ENCODE measurements around the gene TMEM158. TPM values are rescaled to one million over a fixed set of nuclear protein-coding genes. Genes with fewer than 3 reads are reported as not detected.

TMEM158 gene
- total and polyA plus RNA-seq, 4 donors: 0.07 to 3.7 (median 0.08) TPM; not detected in 1

DNA sequence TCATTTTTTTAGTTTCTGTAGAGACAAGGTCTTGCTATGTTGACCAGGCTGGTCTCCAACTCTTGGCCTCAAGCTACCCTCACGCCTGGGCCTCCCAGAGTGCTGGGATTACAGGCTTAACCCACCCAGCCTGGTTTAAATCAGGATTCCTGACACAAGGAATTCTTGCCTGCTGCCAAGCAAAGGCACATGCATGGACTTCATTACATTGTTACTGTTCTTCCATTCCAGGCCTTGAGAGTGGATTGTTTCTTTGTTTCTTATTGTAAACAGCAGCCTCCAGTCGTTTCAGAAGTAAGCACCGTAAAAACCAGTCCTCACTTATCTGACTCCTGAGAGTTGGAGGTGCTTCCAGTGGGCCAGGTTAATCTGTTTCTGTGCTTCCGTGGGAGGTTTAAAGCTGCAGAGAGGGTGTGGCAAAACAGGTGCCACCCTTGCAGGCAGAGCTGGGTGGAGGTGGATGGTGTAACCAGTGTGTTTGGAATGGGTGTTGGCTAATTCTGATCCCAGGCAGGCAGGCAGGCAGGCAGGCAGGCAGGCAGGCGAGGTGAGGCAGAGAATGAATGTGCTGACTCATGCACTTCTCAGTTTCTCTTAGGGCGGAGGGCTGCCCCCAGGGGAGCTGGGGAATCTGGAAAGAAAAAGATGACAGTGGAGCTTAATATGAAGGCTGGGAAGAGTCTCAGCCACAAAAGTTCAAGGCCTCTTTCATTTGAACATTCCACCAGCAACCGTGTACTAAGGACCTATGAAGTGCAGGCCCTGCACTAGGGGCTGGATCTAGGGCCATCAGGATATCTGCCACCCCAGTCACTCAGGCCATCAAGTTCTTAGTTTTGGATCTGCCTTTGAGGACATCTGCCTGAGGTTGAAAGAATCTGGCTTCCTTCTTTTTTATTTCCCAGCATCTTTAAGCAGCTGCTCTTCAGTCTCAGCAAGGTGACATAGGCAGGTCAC is 42.9 kb downstream of the TMEM158 start:
- 56% methylated on average over 7 of the region's 7 CpGs for WGBS
- Histone ChIP-seq H3K27me3 (ENCODE audit: control insufficient read depth in 4 of 4, insufficient read depth in 4 of 4, low read length in 3 of 4) (no peaks in the 10 kb centered on the region), H3K9ac (ENCODE audit: low read depth in 1 of 2, low read length in 2 of 2) (no peak overlapping the region), H3K9me3 (ENCODE audit: control insufficient read depth in 4 of 4, low read length in 3 of 4) (no peaks in the 10 kb centered on the region), H3K27ac (ENCODE audit: low read depth in 1 of 2, low read length in 2 of 2) (no peak overlapping the region), H3K36me3 (ENCODE audit: control insufficient read depth in 4 of 4, insufficient read depth in 3 of 4, low read depth in 1 of 4, low read length in 3 of 4) (no peaks in the 10 kb centered on the region), H3K4me1 (ENCODE audit: control insufficient read depth in 4 of 4, insufficient read depth in 4 of 4, low read length in 3 of 4) (no peaks in the 10 kb centered on the region), H3K4me3 (ENCODE audit: low read depth in 1 of 3, low read length in 3 of 3) (no peak overlapping the region)
- no peak for TF ChIP-seq FOXA1 (IDR thresholded peaks at IDR 0.05)
- TF ChIP-seq NR2F2 (IDR thresholded peaks at IDR 0.05): no peak
- TF ChIP-seq FOXA2 (IDR thresholded peaks at IDR 0.05): no peak
- no peak for TF ChIP-seq TAF1 (conservative IDR thresholded peaks at IDR 0.05)
- no peak for TF ChIP-seq HNF4G (IDR thresholded peaks at IDR 0.05)
- no peak for TF ChIP-seq GABPA (IDR thresholded peaks at IDR 0.05 in 1 of 2, conservative IDR thresholded peaks at IDR 0.05 in 1 of 2)
- TF ChIP-seq, protein P1, sequence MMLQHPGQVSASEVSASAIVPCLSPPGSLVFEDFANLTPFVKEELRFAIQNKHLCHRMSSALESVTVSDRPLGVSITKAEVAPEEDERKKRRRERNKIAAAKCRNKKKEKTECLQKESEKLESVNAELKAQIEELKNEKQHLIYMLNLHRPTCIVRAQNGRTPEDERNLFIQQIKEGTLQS (IDR thresholded peaks at IDR 0.05): no peak
- TF ChIP-seq SP1 (IDR thresholded peaks at IDR 0.05): no peak
- TF ChIP-seq, protein P2, sequence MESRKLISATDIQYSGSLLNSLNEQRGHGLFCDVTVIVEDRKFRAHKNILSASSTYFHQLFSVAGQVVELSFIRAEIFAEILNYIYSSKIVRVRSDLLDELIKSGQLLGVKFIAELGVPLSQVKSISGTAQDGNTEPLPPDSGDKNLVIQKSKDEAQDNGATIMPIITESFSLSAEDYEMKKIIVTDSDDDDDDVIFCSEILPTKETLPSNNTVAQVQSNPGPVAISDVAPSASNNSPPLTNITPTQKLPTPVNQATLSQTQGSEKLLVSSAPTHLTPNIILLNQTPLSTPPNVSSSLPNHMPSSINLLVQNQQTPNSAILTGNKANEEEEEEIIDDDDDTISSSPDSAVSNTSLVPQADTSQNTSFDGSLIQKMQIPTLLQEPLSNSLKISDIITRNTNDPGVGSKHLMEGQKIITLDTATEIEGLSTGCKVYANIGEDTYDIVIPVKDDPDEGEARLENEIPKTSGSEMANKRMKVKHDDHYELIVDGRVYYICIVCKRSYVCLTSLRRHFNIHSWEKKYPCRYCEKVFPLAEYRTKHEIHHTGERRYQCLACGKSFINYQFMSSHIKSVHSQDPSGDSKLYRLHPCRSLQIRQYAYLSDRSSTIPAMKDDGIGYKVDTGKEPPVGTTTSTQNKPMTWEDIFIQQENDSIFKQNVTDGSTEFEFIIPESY (IDR thresholded peaks at IDR 0.05): no peak
- TF ChIP-seq RXRA (IDR thresholded peaks at IDR 0.05): no peak
- no peak for TF ChIP-seq RAD21 (IDR thresholded peaks at IDR 0.05)
- TF ChIP-seq HNF4A (conservative IDR thresholded peaks at IDR 0.05): no peak
- TF ChIP-seq JUND (IDR thresholded peaks at IDR 0.05): no peak
- no peak for TF ChIP-seq EGR1 (IDR thresholded peaks at IDR 0.05; ENCODE audit: low read depth in 2 of 2)
- TF ChIP-seq, protein P3, sequence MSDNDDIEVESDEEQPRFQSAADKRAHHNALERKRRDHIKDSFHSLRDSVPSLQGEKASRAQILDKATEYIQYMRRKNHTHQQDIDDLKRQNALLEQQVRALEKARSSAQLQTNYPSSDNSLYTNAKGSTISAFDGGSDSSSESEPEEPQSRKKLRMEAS (IDR thresholded peaks at IDR 0.05): no peak
- TF ChIP-seq, protein P4, sequence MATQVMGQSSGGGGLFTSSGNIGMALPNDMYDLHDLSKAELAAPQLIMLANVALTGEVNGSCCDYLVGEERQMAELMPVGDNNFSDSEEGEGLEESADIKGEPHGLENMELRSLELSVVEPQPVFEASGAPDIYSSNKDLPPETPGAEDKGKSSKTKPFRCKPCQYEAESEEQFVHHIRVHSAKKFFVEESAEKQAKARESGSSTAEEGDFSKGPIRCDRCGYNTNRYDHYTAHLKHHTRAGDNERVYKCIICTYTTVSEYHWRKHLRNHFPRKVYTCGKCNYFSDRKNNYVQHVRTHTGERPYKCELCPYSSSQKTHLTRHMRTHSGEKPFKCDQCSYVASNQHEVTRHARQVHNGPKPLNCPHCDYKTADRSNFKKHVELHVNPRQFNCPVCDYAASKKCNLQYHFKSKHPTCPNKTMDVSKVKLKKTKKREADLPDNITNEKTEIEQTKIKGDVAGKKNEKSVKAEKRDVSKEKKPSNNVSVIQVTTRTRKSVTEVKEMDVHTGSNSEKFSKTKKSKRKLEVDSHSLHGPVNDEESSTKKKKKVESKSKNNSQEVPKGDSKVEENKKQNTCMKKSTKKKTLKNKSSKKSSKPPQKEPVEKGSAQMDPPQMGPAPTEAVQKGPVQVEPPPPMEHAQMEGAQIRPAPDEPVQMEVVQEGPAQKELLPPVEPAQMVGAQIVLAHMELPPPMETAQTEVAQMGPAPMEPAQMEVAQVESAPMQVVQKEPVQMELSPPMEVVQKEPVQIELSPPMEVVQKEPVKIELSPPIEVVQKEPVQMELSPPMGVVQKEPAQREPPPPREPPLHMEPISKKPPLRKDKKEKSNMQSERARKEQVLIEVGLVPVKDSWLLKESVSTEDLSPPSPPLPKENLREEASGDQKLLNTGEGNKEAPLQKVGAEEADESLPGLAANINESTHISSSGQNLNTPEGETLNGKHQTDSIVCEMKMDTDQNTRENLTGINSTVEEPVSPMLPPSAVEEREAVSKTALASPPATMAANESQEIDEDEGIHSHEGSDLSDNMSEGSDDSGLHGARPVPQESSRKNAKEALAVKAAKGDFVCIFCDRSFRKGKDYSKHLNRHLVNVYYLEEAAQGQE (IDR thresholded peaks at IDR 0.05): no peak
- no peak for TF ChIP-seq YY1 (IDR thresholded peaks at IDR 0.05)
- TF ChIP-seq, protein P5, sequence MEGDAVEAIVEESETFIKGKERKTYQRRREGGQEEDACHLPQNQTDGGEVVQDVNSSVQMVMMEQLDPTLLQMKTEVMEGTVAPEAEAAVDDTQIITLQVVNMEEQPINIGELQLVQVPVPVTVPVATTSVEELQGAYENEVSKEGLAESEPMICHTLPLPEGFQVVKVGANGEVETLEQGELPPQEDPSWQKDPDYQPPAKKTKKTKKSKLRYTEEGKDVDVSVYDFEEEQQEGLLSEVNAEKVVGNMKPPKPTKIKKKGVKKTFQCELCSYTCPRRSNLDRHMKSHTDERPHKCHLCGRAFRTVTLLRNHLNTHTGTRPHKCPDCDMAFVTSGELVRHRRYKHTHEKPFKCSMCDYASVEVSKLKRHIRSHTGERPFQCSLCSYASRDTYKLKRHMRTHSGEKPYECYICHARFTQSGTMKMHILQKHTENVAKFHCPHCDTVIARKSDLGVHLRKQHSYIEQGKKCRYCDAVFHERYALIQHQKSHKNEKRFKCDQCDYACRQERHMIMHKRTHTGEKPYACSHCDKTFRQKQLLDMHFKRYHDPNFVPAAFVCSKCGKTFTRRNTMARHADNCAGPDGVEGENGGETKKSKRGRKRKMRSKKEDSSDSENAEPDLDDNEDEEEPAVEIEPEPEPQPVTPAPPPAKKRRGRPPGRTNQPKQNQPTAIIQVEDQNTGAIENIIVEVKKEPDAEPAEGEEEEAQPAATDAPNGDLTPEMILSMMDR (IDR thresholded peaks at IDR 0.05; ENCODE audit: low read depth, low read length, missing input control): no peak
- no peak for DNase-seq (ENCODE audit: low spot score)
